MM.1S (cell line): ENCODE results near the gene MDH1.

ENCODE experiments used
- DNase-seq: peaks from one replicate; pipeline ENCODE4 v3.0.0-alpha.2; 2015
- H2AFZ ChIP-seq: fragments of 300-600 bp; sonication (generic); 2 replicates; pipeline ENCODE4 v1.6.0; 2016; ENCODE audit warnings: antibody characterized with exemption, low read length
- H3F3A ChIP-seq: fragments of 300-600 bp; sonication (generic); 2 replicates; pipeline ENCODE4 v1.6.1; 2016; ENCODE audit warnings: mild to moderate bottlenecking, antibody characterized with exemption, low read length, moderate library complexity, mixed read lengths; ENCODE audit not compliant: insufficient read depth
- H3K27ac ChIP-seq: fragments of 300-600 bp; sonication (generic); 2 replicates; pipeline ENCODE4 v1.5.1; 2016; ENCODE audit warnings: mild to moderate bottlenecking, low read length
- H3K27me3 ChIP-seq: fragments of 300-600 bp; sonication (generic); replicated peaks from 2 replicates; pipeline ENCODE4 v1.6.0; 2016; ENCODE audit warnings: low read length; ENCODE audit not compliant: insufficient read depth
- H3K36me3 ChIP-seq: fragments of 300-600 bp; sonication (generic); replicated peaks from 2 replicates; pipeline ENCODE4 v1.6.1; 2016; ENCODE audit warnings: mild to moderate bottlenecking, low read length, mixed read lengths; ENCODE audit not compliant: insufficient read depth
- H3K4me1 ChIP-seq: fragments of 300-600 bp; sonication (generic); 2 replicates; pipeline ENCODE4 v1.6.1; 2016; ENCODE audit warnings: low read length, mixed read lengths
- H3K4me2 ChIP-seq: fragments of 300-600 bp; sonication (generic); 2 replicates; pipeline ENCODE4 v1.6.0; 2016; ENCODE audit warnings: low read depth, low read length
- H3K4me3 ChIP-seq: fragments of 300-600 bp; sonication (generic); 2 replicates; pipeline ENCODE4 v1.5.1; 2016; ENCODE audit warnings: low read length, mixed read lengths
- H3K79me2 ChIP-seq: fragments of 300-600 bp; sonication (generic); 2 replicates; pipeline ENCODE4 v1.6.1; 2016; ENCODE audit warnings: mixed run types, low read length, mixed read lengths
- H3K9ac ChIP-seq: fragments of 300-600 bp; sonication (generic); 2 replicates; pipeline ENCODE4 v1.6.1; 2016; ENCODE audit warnings: low read length, mixed read lengths
- H3K9me2 ChIP-seq: fragments of 300-600 bp; sonication (generic); replicated peaks from 2 replicates; pipeline ENCODE4 v1.6.1; 2016; ENCODE audit warnings: mild to moderate bottlenecking, low read length, mixed read lengths; ENCODE audit not compliant: insufficient read depth
- H3K9me3 ChIP-seq: fragments of 300-600 bp; sonication (generic); replicated peaks from 2 replicates; pipeline ENCODE4 v1.6.1; 2016; ENCODE audit warnings: mild to moderate bottlenecking, low read length, mixed read lengths; ENCODE audit not compliant: insufficient read depth
- H4K20me1 ChIP-seq: fragments of 300-600 bp; sonication (generic); 2 replicates; pipeline ENCODE4 v1.6.1; 2016; ENCODE audit warnings: mild to moderate bottlenecking, low read length, moderate library complexity, mixed read lengths; ENCODE audit not compliant: insufficient read depth
- EZH2 ChIP-seq: fragments of 300-600 bp; sonication (generic); optimal IDR thresholded peaks from 2 replicates; pipeline ENCODE3; 2017; ENCODE audit warnings: low read depth, mild to moderate bottlenecking, antibody characterized with exemption, low read length, mixed read lengths
- EZH2phosphoT487 ChIP-seq: fragments of 300-600 bp; sonication (generic); IDR thresholded peaks from 2 replicates; pipeline ENCODE4 v1.6.1; 2018; ENCODE audit warnings: antibody characterized with exemption, low read length
- TF ChIP-seq, protein P1 (sequence below): fragments of 300-600 bp; sonication (generic); IDR thresholded peaks from 2 replicates; pipeline ENCODE4 v1.5.1; 2016; ENCODE audit warnings: antibody characterized with exemption, low read length, mixed read lengths

MDH1 gene

DNA sequence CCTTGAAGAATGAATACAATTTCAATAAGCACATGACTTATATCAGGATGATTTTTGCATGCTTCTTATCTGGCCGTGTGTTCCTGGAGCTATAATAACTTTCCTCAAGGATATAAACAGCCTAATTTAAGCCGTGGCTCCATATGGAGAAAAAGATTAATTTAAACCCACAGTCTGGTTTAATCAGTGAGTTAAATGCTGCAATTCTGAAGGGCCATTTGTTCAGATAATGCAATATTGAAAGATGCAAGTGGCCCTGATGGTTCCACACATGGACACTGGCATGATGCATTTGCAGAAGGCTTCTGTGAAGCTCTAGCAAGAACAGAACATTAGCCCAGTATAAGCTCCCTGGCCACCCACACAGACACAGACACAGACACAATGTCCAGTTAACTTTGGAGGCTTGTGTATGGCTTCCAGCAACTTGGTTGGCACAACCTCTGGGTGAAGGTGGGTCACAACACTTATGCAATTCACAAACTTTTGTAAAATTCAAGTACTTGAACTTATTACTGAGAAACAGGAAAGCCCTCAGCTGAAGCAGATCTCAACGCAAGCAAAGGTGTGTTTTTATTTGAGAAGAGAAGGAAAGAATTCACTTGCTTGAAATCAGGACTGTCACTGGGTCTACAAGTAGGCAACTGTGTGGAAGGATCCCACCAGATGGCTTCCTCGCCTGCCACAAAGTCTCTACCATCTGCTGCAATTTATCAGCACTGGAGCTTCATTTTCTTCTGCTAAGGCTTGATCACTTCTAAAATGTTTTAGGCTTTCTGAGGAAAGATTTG is 63.3 kb downstream of the MDH1 start:
- no peak overlapping the region for H2AFZ ChIP-seq
- H3K4me3 ChIP-seq: no peak overlapping the region
- H3K9me2 ChIP-seq: no peaks in the 10 kb centered on the region
- H3F3A ChIP-seq: no peaks in the 10 kb centered on the region
- H3K9ac ChIP-seq: no peak overlapping the region
- H3K4me1 ChIP-seq: no peaks in the 10 kb centered on the region
- H3K9me3 ChIP-seq: no peaks in the 10 kb centered on the region
- H3K79me2 ChIP-seq: no peaks in the 10 kb centered on the region
- no peaks in the 10 kb centered on the region for H3K27me3 ChIP-seq
- TF ChIP-seq EZH2phosphoT487: no peak
- H4K20me1 ChIP-seq: no peaks in the 10 kb centered on the region
- H3K4me2 ChIP-seq: no peak overlapping the region
- no peak overlapping the region for H3K27ac ChIP-seq
- no peak for DNase-seq
- no peaks in the 10 kb centered on the region for H3K36me3 ChIP-seq

DNA sequence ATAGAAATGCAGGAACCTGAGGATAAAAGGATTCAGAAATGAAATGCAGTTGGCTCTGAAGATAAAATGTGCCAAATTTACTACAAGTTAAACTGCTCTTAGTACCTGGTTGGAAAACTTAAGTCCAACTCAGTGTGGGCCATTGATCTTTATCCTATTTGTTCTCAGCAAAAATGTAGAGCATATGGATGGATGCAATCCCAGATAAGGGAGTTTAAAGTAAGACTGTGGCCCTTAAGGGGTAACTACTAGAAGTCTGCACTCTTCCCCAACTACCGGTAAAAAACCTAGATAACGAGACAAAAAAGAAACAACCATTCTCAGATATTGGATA is 63.9 kb downstream of the MDH1 start:
- no peaks in the 10 kb centered on the region for H3K27me3 ChIP-seq
- no peak overlapping the region for H3K9ac ChIP-seq
- H3K9me2 ChIP-seq: no peaks in the 10 kb centered on the region
- TF ChIP-seq, protein P1, sequence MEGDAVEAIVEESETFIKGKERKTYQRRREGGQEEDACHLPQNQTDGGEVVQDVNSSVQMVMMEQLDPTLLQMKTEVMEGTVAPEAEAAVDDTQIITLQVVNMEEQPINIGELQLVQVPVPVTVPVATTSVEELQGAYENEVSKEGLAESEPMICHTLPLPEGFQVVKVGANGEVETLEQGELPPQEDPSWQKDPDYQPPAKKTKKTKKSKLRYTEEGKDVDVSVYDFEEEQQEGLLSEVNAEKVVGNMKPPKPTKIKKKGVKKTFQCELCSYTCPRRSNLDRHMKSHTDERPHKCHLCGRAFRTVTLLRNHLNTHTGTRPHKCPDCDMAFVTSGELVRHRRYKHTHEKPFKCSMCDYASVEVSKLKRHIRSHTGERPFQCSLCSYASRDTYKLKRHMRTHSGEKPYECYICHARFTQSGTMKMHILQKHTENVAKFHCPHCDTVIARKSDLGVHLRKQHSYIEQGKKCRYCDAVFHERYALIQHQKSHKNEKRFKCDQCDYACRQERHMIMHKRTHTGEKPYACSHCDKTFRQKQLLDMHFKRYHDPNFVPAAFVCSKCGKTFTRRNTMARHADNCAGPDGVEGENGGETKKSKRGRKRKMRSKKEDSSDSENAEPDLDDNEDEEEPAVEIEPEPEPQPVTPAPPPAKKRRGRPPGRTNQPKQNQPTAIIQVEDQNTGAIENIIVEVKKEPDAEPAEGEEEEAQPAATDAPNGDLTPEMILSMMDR: no peak
- TF ChIP-seq EZH2phosphoT487: no peak
- TF ChIP-seq EZH2: no peak
- DNase-seq: no peak
- H3K4me1 ChIP-seq: no peaks in the 10 kb centered on the region
- no peaks in the 10 kb centered on the region for H3K36me3 ChIP-seq
- no peak overlapping the region for H3K4me3 ChIP-seq
- H3K79me2 ChIP-seq: no peaks in the 10 kb centered on the region
- H3K27ac ChIP-seq: no peak overlapping the region
- no peaks in the 10 kb centered on the region for H4K20me1 ChIP-seq
- no peak overlapping the region for H3K4me2 ChIP-seq
- no peaks in the 10 kb centered on the region for H3K9me3 ChIP-seq
- H2AFZ ChIP-seq: no peak overlapping the region
- no peaks in the 10 kb centered on the region for H3F3A ChIP-seq

DNA sequence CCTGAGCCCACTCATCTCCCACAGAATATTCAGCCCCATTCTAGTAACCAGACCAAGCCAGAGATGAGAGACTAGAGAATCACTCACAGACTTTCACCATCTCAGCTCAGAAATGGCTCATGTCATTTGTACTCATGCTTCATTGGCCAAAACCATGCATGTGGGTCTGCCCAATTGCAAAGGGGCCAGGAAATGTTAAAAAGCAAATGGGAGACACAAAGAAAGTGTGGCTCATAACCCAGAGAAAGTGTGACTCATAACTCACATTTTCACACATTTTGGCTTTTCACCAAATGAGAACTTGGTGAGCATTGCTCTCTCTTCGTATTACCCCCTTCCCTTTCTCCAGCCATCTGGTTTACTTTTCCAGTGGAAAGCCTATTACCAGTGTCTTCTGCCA is 66.2 kb downstream of the MDH1 start:
- H3F3A ChIP-seq: no peaks in the 10 kb centered on the region
- H3K27ac ChIP-seq: no peak overlapping the region
- no peaks in the 10 kb centered on the region for H3K9me3 ChIP-seq

More for the DNA sequence above, 66.2 kb downstream of the MDH1 start:
- no peaks in the 10 kb centered on the region for H4K20me1 ChIP-seq
- no peak for DNase-seq
- no peaks in the 10 kb centered on the region for H3K36me3 ChIP-seq
- no peak overlapping the region for H2AFZ ChIP-seq
- TF ChIP-seq EZH2phosphoT487 (no peak), EZH2 (no peak)
- TF ChIP-seq, protein P1: no peak
- no peak overlapping the region for H3K9ac ChIP-seq
- H3K27me3 ChIP-seq: no peaks in the 10 kb centered on the region
- H3K4me2 ChIP-seq: no peak overlapping the region
- H3K4me3 ChIP-seq: no peak overlapping the region
- H3K4me1 ChIP-seq: no peaks in the 10 kb centered on the region
- H3K79me2 ChIP-seq: no peaks in the 10 kb centered on the region
- H3K9me2 ChIP-seq: no peaks in the 10 kb centered on the region
